EH (cell line): ENCODE measurements around the gene USP5.
"Not testable (repeated sequence)": the region's sequence is repeated elsewhere in the genome, so short reads cannot be mapped to it uniquely, and the experiment has no call there.

Experiments used
- DNase-seq: peaks from one replicate; pipeline ENCODE4 v3.0.0-alpha.2; 2015; ENCODE audit warnings: low read depth

The USP5 gene

GRCh38 chr12:6865307-6865706 lies 13.4 kb downstream of the USP5 start:
- not testable (repeated sequence) for DNase-seq

- no peak for DNase-seq
Observed at GRCh38 chr12:6866163-6866919, 14.4 kb downstream of the USP5 start.

DNA sequence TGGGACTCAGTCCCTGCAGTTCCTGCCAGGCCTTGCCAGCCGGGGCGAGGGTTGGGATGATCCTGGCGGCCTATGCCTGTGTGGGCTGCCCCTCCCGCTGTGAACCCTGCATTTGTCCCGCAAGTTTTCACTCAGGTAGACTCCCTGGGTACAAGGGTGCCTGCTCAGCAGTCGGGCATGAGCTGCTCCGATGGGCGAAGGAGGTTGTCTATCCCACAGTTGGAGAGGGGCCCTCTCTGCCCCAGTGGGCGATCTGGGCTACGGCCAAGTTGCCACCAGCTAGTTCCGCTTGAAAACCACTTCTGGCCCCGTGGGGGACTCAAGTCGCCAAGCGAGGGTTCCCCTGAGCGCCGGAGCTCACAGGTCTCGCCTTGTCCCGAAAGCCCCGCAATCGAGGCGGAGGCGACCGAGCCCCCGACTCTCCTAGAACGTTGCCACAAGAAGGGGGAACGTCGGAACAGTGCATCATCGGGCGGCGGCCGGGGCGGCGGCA lies 15.0 kb downstream of the USP5 start:
- no peak for DNase-seq

DNA sequence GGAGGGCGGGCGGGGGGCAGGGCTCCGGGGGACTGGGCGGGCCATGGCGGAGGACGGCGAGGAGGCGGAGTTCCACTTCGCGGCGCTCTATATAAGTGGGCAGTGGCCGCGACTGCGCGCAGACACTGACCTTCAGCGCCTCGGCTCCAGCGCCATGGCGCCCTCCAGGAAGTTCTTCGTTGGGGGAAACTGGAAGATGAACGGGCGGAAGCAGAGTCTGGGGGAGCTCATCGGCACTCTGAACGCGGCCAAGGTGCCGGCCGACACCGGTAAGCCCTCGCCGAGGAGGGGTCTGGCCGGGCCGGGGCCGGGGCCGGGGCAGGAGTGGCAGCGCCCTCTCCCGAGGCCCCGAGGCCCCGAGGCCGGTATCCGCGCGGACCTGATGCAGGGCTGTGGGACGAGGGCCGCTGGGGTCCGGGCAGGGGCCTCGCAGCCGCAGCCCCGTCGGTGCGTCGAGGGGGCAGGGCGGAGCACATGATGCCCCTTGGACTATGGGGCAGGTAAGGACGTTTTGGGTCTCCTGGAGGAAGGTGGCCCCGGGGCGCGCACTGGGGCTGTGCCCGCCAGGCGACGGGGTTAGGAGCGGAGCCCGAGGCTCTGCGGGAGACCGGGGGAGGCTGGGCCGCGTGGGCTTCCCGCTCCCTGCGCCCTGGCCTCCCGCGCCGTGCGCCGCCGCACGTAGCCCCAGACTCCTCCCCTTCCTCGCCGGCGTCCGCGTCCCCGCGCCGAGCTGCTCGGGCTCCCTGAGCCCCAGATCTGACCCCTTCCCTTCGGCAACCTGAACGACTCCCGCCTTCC lies 15.7 kb downstream of the USP5 start, which contains the start of gene TPI1:
Gene TPI1 (plus strand): TSS at position 119 of the 798 bp plus-strand sequence. CDS start 36 bp downstream, at position 155.
- DNase-seq, result peak; percentile 84

DNA sequence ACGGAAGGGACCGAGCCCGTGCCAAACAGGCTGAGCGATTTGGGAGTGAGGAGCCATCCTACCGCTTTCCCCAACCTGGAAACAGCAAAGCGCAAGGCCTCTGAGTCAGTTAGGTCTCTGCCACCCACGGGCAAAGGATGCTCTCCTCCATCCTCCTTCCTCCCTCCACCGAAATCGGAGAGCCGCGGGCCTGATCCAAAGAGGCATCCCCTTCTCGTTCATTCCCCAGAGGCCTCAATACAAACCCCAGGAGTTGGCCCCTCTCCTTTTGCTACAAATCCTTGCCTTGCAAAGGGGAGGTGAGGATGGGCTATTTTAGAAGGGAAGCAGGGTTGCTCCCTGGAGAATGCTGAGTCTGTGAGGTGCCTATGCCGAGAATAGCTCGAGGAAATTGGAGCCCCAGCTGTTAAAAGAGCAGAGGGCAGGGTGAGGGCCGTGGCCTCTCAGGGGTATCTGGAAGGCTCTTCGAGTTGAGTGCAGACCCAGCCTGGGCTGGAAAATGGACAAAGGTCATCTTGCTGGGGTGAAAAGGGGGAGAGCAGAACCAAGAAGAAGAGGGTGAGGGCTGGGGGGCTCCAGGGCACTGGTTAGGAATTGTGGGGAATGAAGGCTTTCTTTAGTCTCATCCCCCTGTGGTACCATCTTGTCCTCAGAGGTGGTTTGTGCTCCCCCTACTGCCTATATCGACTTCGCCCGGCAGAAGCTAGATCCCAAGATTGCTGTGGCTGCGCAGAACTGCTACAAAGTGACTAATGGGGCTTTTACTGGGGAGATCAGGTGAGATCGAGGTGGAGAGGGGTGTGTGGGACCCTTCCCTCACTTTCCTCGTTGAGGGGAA lies 16.5 kb downstream of the USP5 start:
- DNase-seq, result peak; percentile 41

DNA sequence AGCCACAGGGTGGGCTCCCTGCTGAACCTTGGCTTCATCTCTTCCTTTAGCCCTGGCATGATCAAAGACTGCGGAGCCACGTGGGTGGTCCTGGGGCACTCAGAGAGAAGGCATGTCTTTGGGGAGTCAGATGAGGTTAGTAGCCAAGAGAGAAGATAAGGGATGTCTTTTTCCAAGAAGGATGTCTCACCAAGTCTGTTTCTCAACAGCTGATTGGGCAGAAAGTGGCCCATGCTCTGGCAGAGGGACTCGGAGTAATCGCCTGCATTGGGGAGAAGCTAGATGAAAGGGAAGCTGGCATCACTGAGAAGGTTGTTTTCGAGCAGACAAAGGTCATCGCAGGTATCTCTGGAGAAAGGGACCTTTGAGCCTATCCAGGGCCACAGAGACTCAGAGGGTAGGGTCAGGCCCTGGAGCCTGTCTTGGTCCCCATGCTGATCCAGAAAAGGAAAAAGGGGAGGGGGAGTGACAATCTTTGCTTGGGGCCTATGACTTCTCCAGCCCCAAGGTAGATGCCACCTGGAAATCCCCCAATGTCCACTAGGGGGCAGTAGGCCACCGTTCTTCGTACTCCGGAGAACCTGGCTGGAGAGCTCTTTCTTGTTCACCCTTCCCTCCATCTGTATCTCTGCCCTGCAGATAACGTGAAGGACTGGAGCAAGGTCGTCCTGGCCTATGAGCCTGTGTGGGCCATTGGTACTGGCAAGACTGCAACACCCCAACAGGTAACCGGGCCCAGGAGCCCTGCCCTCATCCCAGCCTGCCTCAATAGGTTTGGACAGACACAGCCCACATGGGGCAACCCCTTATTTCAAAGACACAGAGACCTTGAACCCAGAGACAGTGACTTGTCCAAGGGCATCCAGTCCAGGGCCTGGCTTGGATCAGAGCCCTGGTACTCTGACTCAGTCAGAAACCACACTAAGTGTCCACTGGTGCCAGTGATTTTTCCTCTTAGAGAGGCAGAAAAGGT lies 17.4 kb downstream of the USP5 start:
- DNase-seq, result peak; percentile 76

DNA sequence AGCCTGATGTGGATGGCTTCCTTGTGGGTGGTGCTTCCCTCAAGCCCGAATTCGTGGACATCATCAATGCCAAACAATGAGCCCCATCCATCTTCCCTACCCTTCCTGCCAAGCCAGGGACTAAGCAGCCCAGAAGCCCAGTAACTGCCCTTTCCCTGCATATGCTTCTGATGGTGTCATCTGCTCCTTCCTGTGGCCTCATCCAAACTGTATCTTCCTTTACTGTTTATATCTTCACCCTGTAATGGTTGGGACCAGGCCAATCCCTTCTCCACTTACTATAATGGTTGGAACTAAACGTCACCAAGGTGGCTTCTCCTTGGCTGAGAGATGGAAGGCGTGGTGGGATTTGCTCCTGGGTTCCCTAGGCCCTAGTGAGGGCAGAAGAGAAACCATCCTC lies 18.4 kb downstream of the USP5 start:
- peak; percentile 38 for DNase-seq

GRCh38 chr12:6871052-6871957 lies 19.4 kb downstream of the USP5 start:
- peak; percentile 52 for DNase-seq

DNA sequence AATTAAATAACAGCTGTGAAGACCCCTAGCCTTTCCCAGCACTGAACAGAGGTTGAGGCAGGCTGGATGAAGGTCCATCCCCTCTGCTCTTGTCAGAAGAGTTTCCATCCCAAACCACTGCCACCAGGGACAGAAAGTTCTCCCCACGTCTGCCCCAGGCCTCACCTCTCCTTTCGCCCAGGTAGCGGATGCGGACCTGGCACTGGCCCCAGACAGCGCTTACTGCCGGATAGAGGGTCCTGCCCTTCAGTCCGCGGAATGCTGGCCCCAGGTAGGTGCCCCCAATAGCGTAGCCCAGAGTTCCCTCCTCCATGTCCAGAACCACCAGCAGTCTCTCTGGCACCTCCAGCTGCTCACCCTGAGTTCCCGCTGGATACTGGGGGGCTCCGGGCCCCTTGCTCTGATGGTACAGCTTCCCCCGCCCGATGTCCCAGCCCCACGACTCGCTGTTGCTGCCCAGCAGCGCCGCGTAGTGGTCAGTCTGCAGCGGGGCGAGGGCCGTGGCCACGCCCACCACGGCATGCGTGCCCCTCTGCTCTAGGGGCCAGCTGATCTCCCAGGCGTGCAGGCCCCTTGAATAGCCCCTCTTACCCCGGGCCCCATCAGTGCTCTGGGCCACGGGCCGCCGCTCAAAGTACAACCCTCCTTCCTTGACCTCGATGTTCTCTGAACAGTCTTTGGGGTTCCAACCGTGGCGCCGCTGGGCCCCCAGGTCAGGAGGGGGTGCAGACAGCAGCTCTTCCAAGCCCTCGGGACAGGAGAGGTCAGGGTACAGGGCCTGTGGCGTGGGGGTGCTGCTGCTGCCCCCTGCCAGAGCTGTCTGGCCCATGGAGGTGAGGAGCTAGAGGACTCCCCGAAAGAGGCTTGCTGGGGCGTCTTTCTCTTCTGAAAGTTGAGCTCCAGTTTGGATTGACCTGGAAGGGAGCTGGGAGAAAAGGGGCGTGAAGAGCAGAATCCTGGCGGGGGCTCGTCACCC lies 20.4 kb downstream of the USP5 start:
- peak; percentile 77 for DNase-seq

- DNase-seq, result peak; percentile 95
Observed at GRCh38 chr12:6873094-6874014, 21.4 kb downstream of the USP5 start, which contains the start of gene SPSB2. Gene SPSB2 (minus strand): TSS chr12:6873303. CDS start chr12:6872901, 402 bp downstream.

- not testable (repeated sequence) for DNase-seq
Observed at GRCh38 chr12:6874015-6874368, 22.0 kb downstream of the USP5 start.

DNA sequence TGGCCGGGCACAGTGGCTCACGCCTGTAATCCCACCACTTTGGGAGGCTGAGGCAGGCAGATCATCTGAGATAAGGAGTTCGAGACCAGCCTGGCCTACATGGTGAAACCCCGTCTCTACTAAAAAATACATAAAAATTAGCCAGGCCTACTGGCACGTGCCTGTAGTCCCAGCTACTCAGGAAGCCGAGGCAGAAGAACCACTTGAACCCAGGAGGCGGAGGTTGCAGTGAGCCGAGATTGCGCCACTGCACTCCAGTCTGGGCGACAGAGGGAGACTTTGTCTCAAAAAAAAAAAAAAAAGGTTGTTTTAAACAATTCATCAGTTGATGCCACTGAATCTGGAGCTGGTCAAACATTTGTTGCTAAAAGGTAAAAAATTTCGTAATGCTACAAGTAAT lies 27.9 kb downstream of the USP5 start:
- DNase-seq, result not testable (repeated sequence)

DNA sequence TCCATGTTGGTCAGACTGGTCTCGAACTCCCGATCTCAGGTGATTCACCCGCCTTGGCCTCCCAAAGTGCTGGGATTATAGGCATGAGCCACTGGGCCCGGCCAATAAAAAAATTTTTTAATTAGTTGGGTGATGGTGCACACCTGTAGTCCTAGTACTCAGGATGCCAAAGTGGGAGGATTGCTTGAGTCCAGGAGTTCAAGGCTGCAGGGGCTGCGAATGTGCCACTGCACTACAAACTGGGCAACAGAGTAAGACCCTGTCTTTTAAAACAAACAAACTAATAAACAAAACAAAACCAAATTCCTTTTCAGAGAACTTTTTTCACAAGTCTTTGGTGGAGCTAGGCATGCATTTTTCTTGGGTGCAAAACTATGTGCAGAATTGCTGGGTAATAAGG lies 31.3 kb downstream of the USP5 start:
- DNase-seq, result no peak

DNA sequence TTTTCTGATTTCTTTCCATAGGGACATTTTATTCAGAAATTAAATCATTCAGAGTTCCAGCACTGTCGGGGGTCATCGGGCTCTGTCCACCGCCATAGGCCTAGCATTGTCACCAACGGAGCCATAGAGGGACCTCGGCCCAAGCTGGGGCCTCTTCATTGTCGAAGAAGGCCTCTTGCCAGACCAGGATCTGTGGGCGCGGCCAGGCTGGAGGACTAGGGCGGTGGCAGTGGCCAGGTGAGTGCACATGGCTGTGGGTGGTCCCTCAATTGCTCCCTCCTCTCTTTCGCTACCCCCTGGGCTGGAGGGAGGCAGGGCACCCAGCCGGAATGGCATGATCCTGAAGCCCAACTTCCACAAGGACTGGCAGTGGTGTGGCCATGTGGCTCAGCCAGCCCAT lies 31.7 kb downstream of the USP5 start:
- no peak for DNase-seq

DNA sequence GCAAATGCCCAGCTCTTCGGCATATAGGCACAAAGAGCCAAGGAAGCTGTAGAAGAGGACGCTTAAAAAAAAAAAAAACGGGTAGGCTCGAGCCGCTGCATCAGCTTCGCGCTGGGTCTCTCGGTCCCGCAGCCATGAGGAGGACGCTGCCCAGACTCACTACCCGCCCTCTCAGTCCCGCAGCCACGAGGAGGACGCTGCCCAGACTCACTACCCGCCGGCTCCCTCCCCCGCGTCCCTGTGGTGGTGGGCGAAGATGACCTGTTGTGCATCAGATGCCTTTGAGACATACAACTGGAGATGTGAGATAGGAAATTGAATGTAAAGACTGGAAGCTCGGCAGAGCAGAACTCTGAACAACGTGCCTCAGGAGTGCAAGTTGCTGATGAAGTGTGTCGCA lies 32.6 kb downstream of the USP5 start:
- DNase-seq, result no peak

- DNase-seq, result not testable (repeated sequence)
Observed at GRCh38 chr12:6886206-6886999, 34.5 kb downstream of the USP5 start.

GRCh38 chr12:6887460-6887859 lies 35.5 kb downstream of the USP5 start:
- DNase-seq, result no peak
